Right lung (tissue), 10 donors: Measurements from ENCODE around the gene WDFY2. TPM values are rescaled to one million over a fixed set of nuclear protein-coding genes. Genes with fewer than 3 reads are reported as not detected.
"Not testable (repeated sequence)": the region's sequence is repeated elsewhere in the genome, so short reads cannot be mapped to it uniquely, and the experiment has no call there.

Experiments
- DNase-seq, 2 donors: peaks; one replicate each; pipeline ENCODE4 v3.0.0-alpha.2; 2013
- long read RNA-seq, 8 donors: transcript quantifications; one replicate each; lab custom pipeline, GENCODE V29; 2026
- polyA plus RNA-seq, 5 donors: library from polyadenylated mRNA; unstranded; fragments of 120-200 nt; gene quantifications; one replicate each; pipeline versions ENCODE4 v1.2.1 to v1.2.3, GENCODE V29; 2013; ENCODE audit warnings: inconsistent platforms in 1 of 5, low replicate concordance in 1 of 5; ENCODE audit not compliant: insufficient read length in 5 of 5, insufficient read depth in 1 of 5

WDFY2 gene, protein sequence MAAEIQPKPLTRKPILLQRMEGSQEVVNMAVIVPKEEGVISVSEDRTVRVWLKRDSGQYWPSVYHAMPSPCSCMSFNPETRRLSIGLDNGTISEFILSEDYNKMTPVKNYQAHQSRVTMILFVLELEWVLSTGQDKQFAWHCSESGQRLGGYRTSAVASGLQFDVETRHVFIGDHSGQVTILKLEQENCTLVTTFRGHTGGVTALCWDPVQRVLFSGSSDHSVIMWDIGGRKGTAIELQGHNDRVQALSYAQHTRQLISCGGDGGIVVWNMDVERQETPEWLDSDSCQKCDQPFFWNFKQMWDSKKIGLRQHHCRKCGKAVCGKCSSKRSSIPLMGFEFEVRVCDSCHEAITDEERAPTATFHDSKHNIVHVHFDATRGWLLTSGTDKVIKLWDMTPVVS
- 10 to 100 TPM; 15.5 to 29.0 (median 24.8) TPM for polyA plus RNA-seq
- long read RNA-seq, donor 1, full-length matches to known transcripts: 4 of 4 reads
- long read RNA-seq, donor 1, partial matches to known transcripts: 0 of 4 reads
- long read RNA-seq, donor 1, other reads (novel, unspliced or antisense): 0 of 4 reads
- long read RNA-seq, donor 2, full-length matches to known transcripts: 3 of 3 reads
- long read RNA-seq, donor 2, partial matches to known transcripts: 0 of 3 reads
- long read RNA-seq, donor 2, other reads (novel, unspliced or antisense): 0 of 3 reads
- long read RNA-seq, donor 3, full-length matches to known transcripts: 1 of 1 reads
- long read RNA-seq, donor 3, partial matches to known transcripts: 0 of 1 reads
- long read RNA-seq, donor 3, other reads (novel, unspliced or antisense): 0 of 1 reads
- long read RNA-seq, donor 4, full-length matches to known transcripts: 2 of 2 reads
- long read RNA-seq, donor 4, partial matches to known transcripts: 0 of 2 reads
- long read RNA-seq, donor 4, other reads (novel, unspliced or antisense): 0 of 2 reads
- long read RNA-seq, donor 5, full-length matches to known transcripts: 4 of 9 reads
- long read RNA-seq, donor 5, partial matches to known transcripts: 5 of 9 reads
- long read RNA-seq, donor 5, other reads (novel, unspliced or antisense): 0 of 9 reads
- long read RNA-seq, donor 6, full-length matches to known transcripts: 8 of 8 reads
- long read RNA-seq, donor 6, partial matches to known transcripts: 0 of 8 reads
- long read RNA-seq, donor 6, other reads (novel, unspliced or antisense): 0 of 8 reads
- long read RNA-seq, donor 7, full-length matches to known transcripts: 2 of 2 reads
- long read RNA-seq, donor 7, partial matches to known transcripts: 0 of 2 reads
- long read RNA-seq, donor 7, other reads (novel, unspliced or antisense): 0 of 2 reads
- long read RNA-seq, donor 8, full-length matches to known transcripts: 1 of 1 reads
- long read RNA-seq, donor 8, partial matches to known transcripts: 0 of 1 reads
- long read RNA-seq, donor 8, other reads (novel, unspliced or antisense): 0 of 1 reads

DNA sequence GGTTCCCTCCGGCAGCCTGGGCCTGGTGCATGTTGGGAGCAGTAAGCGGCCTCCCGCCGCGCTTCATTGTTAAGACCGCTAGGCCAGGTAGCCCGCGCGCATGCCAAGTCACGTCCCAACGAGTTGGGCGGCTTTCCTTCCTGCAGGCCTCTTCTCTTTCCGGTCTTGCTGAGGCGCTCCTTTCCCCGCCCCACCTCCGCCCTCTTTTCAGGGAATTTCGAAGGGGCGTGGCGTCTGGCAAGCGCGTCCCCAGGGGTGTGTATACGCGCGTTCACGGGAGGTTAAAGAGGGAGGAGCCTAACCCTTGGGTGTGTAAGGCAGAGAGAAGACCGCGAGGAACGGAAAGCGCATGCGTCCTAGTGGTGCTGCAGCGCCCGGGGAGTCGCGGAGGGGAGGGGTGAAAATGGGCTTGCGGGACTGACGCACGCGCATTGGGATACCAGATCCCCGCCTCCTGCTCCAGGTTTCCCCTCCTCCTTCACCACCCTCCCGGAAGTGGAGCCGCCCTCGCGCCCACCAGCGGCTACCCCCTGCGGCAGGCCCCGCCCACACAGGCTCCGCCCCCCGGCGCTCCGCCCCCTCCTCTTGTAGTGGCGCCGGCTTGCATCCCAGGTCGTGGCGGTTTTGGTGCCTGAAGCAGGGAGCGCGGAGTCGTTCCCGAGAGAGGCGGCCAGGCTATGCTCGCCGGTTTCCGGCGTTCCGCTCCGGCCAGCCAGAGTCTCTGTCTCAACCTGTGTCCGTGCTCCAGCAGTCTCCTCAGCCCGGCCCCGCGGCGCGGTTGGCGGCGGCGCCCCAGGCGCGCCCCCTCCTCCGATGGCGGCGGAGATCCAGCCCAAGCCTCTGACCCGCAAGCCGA, at the start of gene WDFY2:
Gene WDFY2, plus strand, starts transcription at position 588 of the 856 bp plus-strand sequence. Its CDS starts 226 bp downstream, at position 814.
- peak; percentile 100 for DNase-seq

DNA sequence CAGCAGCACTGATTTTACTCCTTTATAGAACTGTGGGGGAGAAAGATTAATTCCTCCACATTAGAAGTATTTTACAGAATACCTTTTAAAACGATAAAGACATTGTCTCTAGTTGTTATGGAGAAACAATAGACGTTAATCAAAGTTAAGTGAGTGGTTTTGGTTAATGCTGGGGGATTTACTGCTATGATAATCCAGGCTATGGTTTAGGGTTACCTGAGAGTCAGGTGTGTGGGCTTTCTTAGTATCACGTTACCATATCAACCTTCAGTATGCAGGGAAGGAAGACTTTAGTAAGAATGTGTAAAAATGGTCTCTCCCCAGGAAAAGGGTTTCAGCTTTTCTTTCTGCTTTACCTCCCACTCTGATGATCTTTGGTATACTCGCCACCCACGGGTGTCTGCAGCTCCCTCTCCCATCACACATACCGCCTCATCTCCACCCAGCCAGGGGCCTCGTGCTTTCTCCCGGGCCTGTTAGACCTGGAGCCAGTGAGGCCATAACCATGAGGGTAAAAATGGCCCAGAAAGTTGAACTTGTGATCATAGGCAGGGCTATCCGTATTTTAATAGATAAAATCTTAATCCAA, 45.6 kb upstream of the WDFY2 start:
- no peak for DNase-seq

DNA sequence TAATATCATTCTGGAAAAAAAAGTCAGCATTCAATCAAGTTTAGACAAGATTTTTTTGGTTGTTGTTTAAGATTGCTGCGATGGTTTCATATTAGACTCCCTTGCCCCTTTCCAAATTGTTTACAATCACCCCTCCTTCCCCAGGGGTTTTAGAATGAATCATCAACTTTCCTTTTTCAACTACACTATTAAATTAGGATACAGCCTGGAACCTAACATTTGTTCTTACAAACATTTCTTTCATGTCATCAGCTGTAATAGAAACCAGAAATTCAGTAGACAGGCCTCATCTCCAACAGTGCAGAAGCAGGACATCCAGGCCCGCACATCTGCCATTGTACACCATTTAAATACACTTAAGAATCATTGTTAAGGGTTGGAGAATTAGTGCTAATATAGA, 44.4 kb upstream of the WDFY2 start:
- no peak for DNase-seq

DNA sequence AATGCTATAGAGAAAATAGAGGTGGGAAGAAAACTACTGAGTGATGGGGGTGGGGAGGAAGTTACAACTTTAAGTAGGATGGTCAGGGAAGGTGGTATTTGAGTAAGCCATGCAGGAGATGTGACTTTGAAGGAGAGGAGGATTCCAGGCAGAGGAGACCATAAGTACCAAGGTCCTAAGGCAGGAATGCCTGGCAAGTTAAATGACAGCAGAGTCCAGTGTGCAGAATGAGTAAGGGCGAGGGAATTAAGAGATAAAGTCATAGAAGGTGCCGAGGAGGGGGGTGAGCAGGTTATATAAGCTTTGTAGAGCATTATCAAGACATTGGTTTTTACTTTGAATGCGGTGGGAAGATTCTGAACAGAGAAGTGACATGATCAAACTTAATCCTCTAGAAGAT, 43.2 kb upstream of the WDFY2 start:
- no peak for DNase-seq

DNA sequence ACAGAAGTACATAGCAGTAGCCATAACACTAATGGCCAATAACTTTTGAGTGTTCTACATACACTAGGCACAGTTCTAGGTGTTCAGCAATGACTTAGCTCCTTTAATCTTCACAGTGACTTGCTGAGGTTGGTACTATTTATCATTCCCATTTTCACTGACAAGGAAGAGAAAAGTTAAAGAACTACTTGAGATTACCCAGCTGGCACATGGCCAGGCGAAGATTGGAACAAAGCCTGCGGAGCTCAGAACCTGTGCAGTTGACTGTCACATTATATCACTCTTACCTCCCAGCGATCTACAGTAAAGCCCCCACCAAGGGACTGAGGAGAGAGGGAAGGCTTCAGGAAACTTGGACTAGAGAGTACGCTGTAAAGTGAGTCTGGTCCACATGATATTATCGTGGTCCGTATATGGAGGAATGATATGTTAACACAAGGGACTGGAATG, 42.4 kb upstream of the WDFY2 start:
- no peak for DNase-seq

DNA sequence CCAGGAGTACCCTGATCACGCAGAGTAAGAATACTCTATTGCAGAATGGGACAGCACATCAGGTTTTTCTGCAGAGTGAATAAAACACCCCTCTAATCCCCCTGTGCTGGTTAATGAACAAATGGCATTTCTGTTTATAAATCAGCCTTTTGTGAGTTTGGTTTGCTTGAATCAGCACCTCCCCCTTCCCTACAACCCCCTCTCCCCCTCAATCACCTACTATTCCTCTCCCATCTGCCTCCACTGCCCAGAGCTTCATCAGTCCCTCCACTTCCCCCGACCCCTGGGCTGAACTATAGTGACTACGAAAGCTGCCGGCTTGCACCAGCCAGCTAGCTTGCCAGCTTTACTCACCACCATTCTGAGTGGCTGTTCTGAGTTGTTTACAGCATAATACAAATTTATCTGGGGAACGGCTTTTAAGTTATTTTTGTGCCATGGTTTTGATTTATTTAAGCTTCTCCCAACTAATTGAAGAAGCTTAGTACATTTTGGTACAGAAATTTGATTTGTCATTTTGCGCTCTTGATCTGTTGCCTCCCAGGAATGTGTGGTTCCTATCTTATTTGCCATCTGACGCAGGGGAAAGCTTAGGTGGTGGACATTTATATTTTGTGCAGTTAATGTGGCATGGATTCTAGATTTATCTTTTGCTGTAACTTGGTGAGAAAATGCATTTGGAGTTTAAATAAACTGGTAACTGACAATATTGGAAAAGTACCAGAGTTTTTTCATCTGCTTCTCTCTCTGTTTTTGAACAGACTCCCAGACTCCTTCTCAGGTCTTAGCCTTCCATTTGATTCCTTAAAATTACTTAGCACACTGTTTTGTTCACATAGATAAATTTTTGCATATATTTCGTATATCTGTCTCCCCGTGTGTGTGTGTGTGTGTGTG, 41.7 kb upstream of the WDFY2 start:
- DNase-seq: no peak

DNA sequence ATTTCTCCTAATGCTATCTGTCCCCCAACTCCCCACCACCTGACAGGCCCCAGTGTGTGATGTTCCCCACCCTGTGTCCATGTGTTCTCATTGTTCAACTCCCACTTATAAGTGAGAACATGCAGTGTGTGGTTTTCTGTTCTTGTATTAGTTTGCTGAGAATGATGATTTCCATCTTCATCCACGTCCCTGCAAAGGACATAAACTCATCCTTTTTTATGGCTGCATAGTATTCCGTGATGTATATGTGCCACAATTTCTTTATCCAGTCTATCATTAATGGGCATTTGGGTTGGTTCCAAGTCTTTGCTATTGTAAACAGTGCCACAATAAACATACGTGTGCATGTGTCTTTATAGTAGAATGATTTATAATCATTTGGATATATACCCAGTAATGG, 38.8 kb upstream of the WDFY2 start:
- DNase-seq: not testable (repeated sequence)

DNA sequence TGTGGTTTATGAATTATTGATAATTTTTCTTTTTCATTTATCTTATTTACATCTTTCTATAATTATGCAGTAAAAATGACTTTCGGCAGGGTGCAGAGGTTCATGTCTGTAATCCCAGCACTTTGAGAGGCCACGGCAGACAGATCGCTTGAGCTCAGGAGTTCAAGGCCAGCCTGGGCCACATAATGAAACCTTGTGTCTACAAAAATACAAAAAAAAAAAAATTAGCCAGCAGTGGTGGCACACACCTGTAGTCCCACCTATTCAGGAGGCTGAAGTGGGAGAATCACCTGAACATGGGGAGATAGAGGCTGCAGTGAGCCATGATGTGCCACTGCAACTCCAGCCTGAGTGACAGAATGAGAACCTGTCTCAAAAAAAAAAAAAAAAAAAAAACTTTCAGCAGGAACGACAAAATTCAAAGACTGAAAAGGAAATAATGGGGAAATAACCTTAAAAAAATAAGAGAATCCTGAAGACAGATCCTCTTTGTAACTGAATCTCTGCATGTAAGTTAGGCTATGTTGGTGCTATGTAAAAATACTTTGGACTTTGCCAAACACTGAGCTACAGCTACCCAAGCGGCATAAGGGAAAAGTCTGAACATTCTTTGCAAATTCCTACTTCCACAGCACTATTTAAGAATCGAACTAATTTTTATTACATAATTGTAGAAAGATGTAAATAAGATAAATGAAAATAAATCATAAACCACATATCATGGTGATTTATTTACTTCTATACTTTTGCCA, 36.7 kb upstream of the WDFY2 start:
- DNase-seq: no peak

DNA sequence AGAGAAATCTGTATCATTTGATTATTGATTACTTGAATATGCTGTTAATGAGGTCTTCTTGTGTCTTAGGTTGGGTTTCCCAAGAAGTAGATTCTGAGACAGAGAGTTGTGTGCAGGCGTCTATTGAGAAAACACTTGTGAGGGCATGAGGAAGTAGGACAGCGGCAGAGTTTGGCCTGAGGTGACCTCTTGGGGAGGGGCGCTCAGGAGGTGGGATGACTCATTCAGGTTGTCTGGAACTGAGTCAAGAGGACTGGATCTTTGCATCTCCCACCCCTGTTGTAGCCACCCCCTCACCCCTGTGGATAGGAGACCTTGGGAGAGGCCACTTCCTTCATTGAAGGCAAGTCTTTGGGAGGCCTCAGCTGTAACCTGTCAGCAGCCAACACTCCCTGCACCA, 35.2 kb upstream of the WDFY2 start:
- no peak for DNase-seq

DNA sequence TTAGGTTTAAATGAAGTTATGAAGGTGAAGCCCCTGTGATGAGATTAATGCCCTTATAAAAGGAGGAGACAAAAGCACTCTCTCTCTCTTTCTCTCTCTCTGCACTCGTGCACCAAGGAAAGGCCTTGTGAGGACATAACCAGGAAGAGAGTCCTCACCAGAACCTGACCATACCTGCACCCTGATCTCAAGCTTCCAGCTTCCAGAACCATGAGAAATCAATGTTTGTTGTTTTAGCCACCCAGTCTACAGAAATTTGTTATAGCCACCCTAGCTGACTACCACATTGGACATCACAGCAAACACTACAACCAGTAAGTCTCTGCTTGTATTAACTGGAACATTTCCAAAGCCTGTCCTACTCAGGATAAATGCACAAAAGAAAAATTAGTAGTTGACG, 34.7 kb upstream of the WDFY2 start:
- no peak for DNase-seq

DNA sequence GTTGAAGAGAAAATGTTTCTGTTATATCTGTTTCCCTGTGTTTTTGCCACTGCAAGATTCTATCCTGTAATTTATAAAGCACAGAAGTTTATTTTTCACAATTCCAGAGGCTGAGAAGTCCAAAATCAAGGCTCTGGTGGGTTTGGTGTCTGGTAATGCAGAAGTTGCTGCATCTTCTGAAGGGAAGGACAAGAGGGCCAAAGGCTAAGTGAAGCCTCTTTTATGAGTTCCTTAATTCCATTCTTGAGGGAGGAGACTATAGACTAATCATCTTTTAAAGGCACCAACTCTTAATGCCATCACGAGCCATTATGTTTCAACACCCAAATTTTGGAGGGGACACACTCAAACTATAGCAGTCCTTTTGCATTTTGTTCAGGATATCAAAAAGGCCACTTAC, 34.1 kb upstream of the WDFY2 start:
- DNase-seq: no peak

DNA sequence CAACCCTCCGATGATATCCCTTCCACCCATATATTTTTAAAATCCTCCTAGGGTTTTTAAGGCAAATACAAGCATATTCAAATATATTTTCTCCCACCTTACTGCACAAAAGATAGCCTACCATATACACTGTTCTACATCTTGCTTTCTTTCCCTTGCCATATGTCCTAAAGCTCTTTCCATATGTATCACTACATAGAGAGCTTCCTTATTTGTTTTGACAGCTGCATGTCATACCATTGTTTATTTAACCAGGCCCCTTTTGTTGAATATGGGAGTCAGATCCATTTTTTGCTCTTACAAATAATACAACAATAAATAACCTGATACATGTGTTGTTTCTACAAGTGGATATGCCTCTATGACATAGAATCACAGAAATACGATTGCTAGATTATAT, 32.8 kb upstream of the WDFY2 start:
- no peak for DNase-seq

DNA sequence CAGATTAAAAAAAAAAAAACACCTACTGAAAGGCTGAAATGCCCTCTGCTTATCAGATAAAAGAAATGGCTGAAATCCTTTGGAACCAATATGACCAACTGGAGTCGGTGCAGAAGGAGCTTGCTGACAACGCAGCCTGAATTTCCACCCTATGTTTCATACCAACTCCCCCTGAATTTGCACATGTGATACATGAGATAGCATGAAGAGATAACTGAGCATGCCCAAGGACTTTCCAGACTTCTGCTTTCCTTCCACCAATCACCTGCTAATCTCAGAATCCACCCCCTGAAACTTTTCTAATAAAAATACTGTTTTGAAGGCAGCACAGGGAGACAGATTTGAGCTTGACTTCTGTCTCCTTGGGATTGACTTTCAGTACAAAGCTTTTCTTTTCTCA, 32.2 kb upstream of the WDFY2 start:
- no peak for DNase-seq

DNA sequence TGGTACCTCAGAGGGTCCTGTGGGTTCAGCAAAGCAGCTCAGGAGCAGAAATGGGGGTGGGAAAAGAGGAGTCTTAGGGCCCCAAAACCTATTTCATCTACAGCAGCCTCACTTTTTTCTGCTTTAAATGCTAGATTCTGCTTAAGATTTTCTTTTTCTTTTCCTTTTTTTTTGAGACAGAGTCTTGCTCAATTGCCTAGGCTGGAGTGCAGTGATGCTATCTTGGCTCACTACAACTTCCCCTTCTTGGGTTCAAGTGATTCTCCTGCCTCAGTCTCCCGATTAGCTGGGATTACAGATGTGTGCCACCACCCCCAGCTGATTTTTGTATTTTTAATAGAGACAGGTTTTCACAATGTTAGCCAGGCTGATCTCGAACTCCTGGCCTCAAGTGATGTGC, 30.7 kb upstream of the WDFY2 start:
- DNase-seq: no peak

DNA sequence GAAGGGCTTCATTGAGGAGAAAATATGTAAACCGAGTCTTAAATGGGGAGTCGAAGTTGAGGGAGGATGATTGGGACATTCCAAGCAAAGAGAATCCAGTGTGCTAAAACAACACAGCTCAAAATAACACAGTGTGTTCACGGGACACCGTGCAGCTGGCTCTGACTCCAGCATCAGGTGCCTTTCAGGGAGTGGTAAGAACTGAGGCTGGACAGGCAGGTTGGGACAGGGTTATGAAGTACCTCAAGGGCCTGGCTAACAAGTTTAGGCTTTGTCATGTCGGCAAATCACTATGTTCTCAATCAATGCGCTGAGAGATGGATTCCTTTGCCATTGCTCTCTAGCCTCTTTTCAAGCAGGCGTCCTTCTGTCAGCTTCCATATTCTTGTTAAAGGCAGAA, 27.5 kb upstream of the WDFY2 start:
- no peak for DNase-seq

DNA sequence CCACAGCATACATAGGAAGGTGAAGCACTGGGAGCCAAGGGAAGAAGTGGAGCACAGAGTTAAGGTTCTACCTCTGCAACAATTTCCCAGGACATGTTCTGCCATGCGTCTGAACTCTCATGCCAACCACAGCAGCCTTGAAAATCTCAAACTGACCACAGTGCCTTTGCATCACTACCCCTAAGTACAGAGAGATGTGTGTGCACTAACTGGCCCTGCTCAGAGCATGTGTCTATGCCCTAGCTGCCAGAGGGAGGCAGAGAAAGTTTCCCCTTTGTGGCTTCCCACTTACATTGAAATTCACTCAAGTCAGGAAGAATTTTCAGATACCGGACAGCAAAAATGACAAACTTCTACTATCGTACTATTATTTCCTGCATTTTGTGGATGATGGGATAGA, 26.8 kb upstream of the WDFY2 start:
- no peak for DNase-seq

DNA sequence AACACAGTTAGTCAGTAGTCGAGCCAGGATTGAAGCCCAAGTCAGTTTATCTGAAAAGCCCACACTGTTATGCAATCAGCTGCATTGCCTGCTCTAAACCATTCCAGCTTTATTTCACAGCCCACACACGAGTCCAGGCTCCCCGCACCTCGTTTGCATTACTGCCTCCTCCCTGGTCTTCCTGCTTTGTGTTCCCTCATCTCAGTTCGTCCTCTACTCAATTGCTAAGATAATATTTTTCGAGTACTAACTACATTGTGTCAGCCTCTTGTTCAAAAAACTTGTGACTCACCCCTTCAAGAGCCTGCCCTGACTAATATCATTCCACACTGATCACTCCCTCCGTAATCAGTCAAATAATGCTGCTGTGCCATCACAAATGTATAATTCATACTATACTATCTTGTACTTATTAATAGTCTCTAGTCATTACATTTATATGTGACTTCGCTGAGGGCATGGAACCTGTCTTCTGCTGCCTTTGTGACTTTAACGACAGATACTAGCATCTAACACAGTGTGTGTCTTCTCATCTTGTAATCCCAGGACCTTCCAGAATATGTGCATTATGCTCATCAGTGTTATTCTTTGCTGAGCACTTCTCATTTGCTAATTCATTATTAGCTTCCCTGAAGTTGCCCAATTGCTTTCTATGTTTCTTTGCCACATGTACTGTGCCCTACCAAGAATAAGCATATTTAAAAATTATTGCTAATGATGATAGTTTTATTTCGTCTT, 26.2 kb upstream of the WDFY2 start:
- DNase-seq: no peak
